ENCODE data around the gene SPSB2. TPM values are rescaled to one million over a fixed set of nuclear protein-coding genes. Genes with fewer than 3 reads are reported as not detected.

Gene SPSB2
- polyA plus RNA-seq, 1 of the 3 experiments (the other 2 are of a cell fraction): 16.9 TPM

DNA sequence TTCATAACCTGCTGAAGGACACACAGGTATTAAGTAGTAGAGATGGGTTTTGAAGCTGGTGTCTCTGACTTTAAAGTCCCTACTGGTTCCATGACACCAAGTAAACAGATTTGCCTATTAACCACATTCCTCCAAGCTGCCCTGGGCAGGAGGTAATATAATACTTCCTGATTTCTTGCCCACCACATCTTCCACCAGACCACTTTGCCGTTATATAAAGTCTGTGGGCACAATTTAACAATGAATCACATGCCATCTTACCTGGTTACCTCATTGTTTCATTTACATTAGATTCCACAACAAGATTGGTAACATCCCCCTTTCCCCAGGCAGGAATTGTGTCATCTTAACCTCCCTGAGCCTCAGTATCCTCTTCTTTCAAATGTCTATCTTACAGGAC, 30.6 kb upstream of the SPSB2 start (continued):
- TF ChIP-seq TAF1 (IDR thresholded peaks at IDR 0.05; ENCODE audit: borderline replicate concordance, low read depth, low read length): no peak

DNA sequence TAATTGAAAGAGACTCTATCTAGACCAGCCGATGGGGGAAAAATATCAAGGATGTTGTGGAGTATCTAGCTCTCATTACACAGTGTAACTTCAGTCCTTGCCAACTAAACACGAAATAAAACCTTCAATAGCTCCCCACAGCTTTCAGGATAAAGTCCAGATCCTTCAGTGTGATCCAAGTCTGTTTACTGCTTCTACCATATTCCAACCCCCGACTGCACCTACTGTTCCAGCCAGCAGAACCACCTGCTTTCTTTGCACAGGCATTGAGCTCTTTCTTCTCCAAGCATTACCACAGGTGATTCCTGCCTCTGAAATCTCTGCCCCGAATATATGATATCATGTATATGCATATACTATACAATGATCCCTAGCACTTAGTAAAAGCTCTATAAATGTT, 29.3 kb upstream of the SPSB2 start:
- DNase-seq: no peak
- H3K4me3 ChIP-seq (ENCODE audit: low read depth in 2 of 2, low read length in 1 of 2): no peak overlapping the region
- TF ChIP-seq, protein P1, sequence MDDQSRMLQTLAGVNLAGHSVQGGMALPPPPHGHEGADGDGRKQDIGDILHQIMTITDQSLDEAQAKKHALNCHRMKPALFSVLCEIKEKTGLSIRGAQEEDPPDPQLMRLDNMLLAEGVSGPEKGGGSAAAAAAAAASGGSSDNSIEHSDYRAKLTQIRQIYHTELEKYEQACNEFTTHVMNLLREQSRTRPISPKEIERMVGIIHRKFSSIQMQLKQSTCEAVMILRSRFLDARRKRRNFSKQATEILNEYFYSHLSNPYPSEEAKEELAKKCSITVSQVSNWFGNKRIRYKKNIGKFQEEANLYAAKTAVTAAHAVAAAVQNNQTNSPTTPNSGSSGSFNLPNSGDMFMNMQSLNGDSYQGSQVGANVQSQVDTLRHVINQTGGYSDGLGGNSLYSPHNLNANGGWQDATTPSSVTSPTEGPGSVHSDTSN (IDR thresholded peaks at IDR 0.05): no peak
- TF ChIP-seq, protein P2, sequence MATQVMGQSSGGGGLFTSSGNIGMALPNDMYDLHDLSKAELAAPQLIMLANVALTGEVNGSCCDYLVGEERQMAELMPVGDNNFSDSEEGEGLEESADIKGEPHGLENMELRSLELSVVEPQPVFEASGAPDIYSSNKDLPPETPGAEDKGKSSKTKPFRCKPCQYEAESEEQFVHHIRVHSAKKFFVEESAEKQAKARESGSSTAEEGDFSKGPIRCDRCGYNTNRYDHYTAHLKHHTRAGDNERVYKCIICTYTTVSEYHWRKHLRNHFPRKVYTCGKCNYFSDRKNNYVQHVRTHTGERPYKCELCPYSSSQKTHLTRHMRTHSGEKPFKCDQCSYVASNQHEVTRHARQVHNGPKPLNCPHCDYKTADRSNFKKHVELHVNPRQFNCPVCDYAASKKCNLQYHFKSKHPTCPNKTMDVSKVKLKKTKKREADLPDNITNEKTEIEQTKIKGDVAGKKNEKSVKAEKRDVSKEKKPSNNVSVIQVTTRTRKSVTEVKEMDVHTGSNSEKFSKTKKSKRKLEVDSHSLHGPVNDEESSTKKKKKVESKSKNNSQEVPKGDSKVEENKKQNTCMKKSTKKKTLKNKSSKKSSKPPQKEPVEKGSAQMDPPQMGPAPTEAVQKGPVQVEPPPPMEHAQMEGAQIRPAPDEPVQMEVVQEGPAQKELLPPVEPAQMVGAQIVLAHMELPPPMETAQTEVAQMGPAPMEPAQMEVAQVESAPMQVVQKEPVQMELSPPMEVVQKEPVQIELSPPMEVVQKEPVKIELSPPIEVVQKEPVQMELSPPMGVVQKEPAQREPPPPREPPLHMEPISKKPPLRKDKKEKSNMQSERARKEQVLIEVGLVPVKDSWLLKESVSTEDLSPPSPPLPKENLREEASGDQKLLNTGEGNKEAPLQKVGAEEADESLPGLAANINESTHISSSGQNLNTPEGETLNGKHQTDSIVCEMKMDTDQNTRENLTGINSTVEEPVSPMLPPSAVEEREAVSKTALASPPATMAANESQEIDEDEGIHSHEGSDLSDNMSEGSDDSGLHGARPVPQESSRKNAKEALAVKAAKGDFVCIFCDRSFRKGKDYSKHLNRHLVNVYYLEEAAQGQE (IDR thresholded peaks at IDR 0.05; ENCODE audit: low read depth, low read length): no peak
- TF ChIP-seq TAF1 (IDR thresholded peaks at IDR 0.05; ENCODE audit: borderline replicate concordance, low read depth, low read length) (no peak), GABPA (IDR thresholded peaks at IDR 0.05; ENCODE audit: low read depth) (no peak), TCF12 (IDR thresholded peaks at IDR 0.05) (no peak), NRF1 (IDR thresholded peaks at IDR 0.05; ENCODE audit: low read depth, low read length) (no peak)
- TF ChIP-seq, protein P3, sequence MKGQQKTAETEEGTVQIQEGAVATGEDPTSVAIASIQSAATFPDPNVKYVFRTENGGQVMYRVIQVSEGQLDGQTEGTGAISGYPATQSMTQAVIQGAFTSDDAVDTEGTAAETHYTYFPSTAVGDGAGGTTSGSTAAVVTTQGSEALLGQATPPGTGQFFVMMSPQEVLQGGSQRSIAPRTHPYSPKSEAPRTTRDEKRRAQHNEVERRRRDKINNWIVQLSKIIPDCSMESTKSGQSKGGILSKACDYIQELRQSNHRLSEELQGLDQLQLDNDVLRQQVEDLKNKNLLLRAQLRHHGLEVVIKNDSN (IDR thresholded peaks at IDR 0.05; ENCODE audit: borderline replicate concordance, low read depth): no peak
- H3K27ac ChIP-seq (ENCODE audit: low read depth in 2 of 2, low read length in 1 of 2): no peak overlapping the region
- WGBS (ENCODE audit: low lambda C conversion rate): 77% methylated on average over 4 of the region's 4 CpGs
- H3K27me3 ChIP-seq (ENCODE audit: insufficient read depth): no peaks in the 10 kb centered on the region
- POLR2A ChIA-PET: interaction anchor here (0.9 to 1.4 kb wide), 3 partner anchors 11 to 30 kb away, joined by 3 read pairs; partner anchors contain the start of genes ENO2 and SPSB2
- H3K4me1 ChIP-seq (ENCODE audit: control insufficient read depth in 1 of 2, insufficient read depth in 2 of 2, low read depth in 1 of 2, low read length in 1 of 2): peaks cover 9 to 10% of the 10 kb centered on the region in 2 experiments; a peak in 2 of 4 replicates
- no peak overlapping the region for H3K9ac ChIP-seq
- no peaks in the 10 kb centered on the region for H3K9me3 ChIP-seq
- H3K36me3 ChIP-seq (replicated peaks in 1 of 2; ENCODE audit: control insufficient read depth in 1 of 2, insufficient read depth in 2 of 2, low read length in 1 of 2): peaks cover 0 to 5% of the 10 kb centered on the region in 2 experiments
- no peaks in the 10 kb centered on the region for H3F3A ChIP-seq (replicated peaks; ENCODE audit: insufficient read depth)
- H3K9me2 ChIP-seq: no peaks in the 10 kb centered on the region
- no peak overlapping the region for H2AFZ ChIP-seq (ENCODE audit: low read depth)
- CTCF ChIA-PET: interaction anchor here (0.7 to 2.7 kb wide), 4 partner anchors 11 to 43 kb away, joined by 3 to 17 read pairs (median 4); partner anchors contain the start of gene SPSB2
- H4K20me1 ChIP-seq (ENCODE audit: insufficient read depth): no peaks in the 10 kb centered on the region
- no peak overlapping the region for H3K4me2 ChIP-seq
- no peaks in the 10 kb centered on the region for H3K79me2 ChIP-seq (ENCODE audit: insufficient read depth)

Data from SK-N-SH (cell line).